Measurements from ENCODE around the gene RSU1.

- no peak for TF ChIP-seq CTCF (IDR thresholded peaks at IDR 0.05)
- TF ChIP-seq POLR2A (IDR thresholded peaks at IDR 0.05) = no peak
- TF ChIP-seq POLR2AphosphoS5 (IDR thresholded peaks at IDR 0.05) = no peak
- TF ChIP-seq EP300 (IDR thresholded peaks at IDR 0.05) = no peak
Observed at GRCh38 chr10:16698461-16698860, 118.8 kb downstream of the RSU1 start.

Measured in suprapubic skin (tissue), 4 donors.